ENCODE data around the gene TBCCD1.

DNA sequence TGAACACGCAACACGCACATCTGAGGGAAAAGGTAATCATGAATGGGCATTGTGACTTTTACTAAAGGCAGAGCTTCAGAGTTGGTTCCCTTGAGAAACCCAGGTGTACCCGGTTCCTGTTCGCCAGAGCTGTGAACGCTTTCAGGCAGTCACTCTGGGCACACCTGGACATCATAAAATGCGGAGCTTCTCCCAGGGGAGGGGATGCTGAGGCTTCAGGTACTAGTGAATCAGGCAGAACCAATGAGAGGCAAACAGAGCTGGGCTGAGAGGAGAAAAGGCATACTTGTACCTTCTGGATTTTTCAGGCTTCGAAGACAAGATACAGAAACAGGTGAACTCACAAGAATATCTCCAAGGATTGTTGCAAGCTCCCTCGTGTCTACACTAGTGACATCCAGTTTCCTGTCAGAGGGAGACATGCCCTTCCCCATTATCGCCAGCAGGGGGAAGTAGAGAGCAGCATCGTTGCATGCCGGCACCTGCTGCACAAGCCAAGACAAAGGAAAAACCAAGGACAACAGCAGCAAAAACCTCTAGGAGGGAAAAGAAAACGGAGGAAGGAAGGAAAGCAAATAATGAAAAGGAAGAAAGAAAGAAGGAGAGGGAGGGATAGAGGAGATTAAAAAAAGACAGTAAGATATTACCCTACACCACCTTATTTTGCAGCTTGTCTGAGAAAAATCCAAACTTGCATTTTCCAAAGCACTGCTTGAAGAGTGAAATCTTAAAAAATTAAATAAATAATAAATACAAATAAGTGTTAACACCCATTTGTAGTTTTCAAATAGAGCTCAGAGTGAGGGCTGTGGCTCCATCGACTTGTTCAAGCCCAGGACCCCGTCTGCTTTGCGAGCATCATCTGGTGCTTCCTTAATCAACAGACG, 47.7 kb upstream of the TBCCD1 start:
- TF ChIP-seq MXI1 (IDR thresholded peaks at IDR 0.05; ENCODE audit: borderline replicate concordance, low read depth, low read length) (peak; percentile 47; the same call in 1 of the 2 replicates), CEBPB (IDR thresholded peaks at IDR 0.05; ENCODE audit: low read depth, low read length) (no peak), POLR2A (IDR thresholded peaks at IDR 0.05; ENCODE audit: low read depth, low read length) (no peak), RCOR1 (IDR thresholded peaks at IDR 0.05; ENCODE audit: insufficient replicate concordance, low read length) (peak; percentile 89), RAD21 (IDR thresholded peaks at IDR 0.05; ENCODE audit: low read length) (peak; percentile 72), RFX5 (IDR thresholded peaks at IDR 0.05; ENCODE audit: low read depth, low read length) (no peak), MAZ (IDR thresholded peaks at IDR 0.05; ENCODE audit: borderline replicate concordance, low read depth, low read length) (no peak), BHLHE40 (IDR thresholded peaks at IDR 0.05; ENCODE audit: low read depth, low read length) (peak; percentile 39; the same call in 1 of the 2 replicates)
- TF ChIP-seq, protein P1, sequence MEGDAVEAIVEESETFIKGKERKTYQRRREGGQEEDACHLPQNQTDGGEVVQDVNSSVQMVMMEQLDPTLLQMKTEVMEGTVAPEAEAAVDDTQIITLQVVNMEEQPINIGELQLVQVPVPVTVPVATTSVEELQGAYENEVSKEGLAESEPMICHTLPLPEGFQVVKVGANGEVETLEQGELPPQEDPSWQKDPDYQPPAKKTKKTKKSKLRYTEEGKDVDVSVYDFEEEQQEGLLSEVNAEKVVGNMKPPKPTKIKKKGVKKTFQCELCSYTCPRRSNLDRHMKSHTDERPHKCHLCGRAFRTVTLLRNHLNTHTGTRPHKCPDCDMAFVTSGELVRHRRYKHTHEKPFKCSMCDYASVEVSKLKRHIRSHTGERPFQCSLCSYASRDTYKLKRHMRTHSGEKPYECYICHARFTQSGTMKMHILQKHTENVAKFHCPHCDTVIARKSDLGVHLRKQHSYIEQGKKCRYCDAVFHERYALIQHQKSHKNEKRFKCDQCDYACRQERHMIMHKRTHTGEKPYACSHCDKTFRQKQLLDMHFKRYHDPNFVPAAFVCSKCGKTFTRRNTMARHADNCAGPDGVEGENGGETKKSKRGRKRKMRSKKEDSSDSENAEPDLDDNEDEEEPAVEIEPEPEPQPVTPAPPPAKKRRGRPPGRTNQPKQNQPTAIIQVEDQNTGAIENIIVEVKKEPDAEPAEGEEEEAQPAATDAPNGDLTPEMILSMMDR (conservative IDR thresholded peaks at IDR 0.05; ENCODE audit: low read depth, low read length), result peak; percentile 91
- TF ChIP-seq, protein P2, sequence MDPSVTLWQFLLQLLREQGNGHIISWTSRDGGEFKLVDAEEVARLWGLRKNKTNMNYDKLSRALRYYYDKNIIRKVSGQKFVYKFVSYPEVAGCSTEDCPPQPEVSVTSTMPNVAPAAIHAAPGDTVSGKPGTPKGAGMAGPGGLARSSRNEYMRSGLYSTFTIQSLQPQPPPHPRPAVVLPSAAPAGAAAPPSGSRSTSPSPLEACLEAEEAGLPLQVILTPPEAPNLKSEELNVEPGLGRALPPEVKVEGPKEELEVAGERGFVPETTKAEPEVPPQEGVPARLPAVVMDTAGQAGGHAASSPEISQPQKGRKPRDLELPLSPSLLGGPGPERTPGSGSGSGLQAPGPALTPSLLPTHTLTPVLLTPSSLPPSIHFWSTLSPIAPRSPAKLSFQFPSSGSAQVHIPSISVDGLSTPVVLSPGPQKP (IDR thresholded peaks at IDR 0.05; ENCODE audit: borderline replicate concordance, low read depth, low read length), result no peak

Measured in IMR-90 (cell line).